Cortex of kidney (tissue), 1 donor: Measurements from ENCODE around the gene ATP1A4.

Experiments
- DNase-seq: peaks from one replicate; lab custom pipeline; 2025; lab: John Stamatoyannopoulos, UW

The ATP1A4 gene

DNA sequence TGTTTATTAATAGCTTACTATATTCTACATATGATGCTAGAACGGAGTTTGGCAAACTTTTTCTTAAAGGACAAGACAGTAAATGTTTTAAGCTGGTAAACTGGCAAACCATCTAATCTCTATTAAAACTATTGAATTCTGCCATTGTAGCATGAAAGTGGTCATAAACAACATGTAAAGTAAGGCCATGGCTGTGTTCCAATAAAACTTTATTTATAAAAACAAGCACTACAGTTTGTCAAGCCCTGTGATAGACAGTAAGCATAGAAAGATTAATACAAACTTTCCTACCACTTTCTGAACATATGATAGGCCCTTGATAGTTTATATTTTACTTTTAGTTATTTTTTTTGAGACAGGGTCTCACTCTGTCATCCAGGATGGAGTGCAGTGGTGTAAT lies 76.2 kb downstream of the ATP1A4 start:
- no peak for DNase-seq

DNA sequence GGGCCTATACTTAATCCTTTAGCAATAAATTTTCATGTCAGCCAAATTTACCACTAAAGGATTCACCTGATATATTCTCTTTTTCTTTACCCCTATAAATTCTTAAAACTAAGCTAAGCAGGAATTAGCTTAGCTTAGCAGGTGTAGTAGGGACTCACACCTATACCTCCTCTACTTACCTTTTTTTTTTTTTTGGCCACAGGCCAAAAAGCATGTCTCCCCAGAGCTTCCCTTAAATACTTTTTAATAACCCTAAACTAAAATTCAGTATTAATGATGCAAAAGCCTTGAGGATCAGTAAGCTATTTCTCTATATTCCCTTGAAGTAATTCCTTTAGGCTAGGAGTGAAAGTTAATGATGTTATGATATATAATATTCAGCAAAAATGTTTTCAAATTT lies 77.0 kb downstream of the ATP1A4 start:
- no peak for DNase-seq

- DNase-seq = no peak
Observed at GRCh38 chr1:160232911-160233310, 81.5 kb downstream of the ATP1A4 start.
